Breast epithelium (tissue), 3 donors: ENCODE measurements around the gene ELMO2.

Experiments used
- POLR2A ChIP-seq: fragments of 450-650 bp; IDR thresholded peaks from one replicate; pipeline ENCODE4 v1.6.1; 2016; ENCODE audit warnings: antibody characterized with exemption, mild to moderate bottlenecking, moderate library complexity
- POLR2AphosphoS5 ChIP-seq, 3 donors: sonication (generic); formaldehyde crosslinking; IDR thresholded peaks; one replicate each; pipeline ENCODE4 v1.6.1; 2017; ENCODE audit warnings: antibody characterized with exemption in 3 of 3
- TF ChIP-seq, protein P1 (sequence below), 3 donors: fragments of 450-650 bp; IDR thresholded peaks; one replicate each; pipeline ENCODE4 v1.5.1; 2016 to 2017; ENCODE audit warnings: antibody characterized with exemption in 3 of 3, mild to moderate bottlenecking in 3 of 3, moderate library complexity in 3 of 3

DNA sequence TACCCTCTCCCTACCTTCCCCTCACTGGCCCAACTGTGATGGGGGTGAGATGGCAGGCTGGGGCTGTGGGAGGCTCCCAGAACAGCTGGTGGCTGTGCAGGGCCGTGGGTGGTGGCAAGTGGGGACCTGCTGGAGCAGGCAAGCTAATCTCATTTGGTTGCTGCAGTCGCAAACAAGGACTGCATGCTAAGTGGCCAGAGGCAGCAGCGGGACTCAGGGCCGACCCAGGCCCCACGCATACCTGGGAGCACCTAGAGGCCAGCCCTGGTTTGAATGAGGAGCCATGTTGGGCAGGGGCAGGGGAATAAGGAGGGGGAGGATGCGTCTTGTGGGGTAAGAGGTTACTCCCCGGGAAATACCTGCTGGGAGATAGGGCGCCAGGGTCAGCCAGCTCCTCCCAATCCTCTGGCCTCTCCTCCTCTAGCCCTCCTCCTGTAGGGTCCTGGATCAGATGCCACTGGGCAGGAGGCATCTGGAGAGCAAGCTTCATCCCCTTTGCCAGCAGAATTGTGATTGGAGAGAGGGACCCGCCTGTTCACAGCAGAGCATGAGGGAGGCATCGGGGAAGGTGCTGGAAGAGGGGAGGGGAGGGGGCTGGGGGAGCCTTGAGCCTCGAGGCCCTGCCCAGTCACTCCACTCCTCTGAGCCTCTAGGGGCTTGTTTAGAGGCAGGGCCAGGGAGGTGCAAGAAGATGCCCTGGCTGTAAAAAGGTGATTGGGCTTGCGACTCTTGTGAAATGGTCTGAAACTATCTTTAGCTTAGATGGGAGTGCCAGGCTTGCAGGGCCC, 73.8 kb downstream of the ELMO2 start:
- TF ChIP-seq, protein P1, sequence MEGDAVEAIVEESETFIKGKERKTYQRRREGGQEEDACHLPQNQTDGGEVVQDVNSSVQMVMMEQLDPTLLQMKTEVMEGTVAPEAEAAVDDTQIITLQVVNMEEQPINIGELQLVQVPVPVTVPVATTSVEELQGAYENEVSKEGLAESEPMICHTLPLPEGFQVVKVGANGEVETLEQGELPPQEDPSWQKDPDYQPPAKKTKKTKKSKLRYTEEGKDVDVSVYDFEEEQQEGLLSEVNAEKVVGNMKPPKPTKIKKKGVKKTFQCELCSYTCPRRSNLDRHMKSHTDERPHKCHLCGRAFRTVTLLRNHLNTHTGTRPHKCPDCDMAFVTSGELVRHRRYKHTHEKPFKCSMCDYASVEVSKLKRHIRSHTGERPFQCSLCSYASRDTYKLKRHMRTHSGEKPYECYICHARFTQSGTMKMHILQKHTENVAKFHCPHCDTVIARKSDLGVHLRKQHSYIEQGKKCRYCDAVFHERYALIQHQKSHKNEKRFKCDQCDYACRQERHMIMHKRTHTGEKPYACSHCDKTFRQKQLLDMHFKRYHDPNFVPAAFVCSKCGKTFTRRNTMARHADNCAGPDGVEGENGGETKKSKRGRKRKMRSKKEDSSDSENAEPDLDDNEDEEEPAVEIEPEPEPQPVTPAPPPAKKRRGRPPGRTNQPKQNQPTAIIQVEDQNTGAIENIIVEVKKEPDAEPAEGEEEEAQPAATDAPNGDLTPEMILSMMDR (IDR thresholded peaks at IDR 0.05): no peak
- no peak for TF ChIP-seq POLR2AphosphoS5 (IDR thresholded peaks at IDR 0.05)
- TF ChIP-seq POLR2A: no peak
